Measurements from ENCODE around the gene HBEGF. TPM values are rescaled to one million over a fixed set of nuclear protein-coding genes. Genes with fewer than 3 reads are reported as not detected.

Gene HBEGF, protein sequence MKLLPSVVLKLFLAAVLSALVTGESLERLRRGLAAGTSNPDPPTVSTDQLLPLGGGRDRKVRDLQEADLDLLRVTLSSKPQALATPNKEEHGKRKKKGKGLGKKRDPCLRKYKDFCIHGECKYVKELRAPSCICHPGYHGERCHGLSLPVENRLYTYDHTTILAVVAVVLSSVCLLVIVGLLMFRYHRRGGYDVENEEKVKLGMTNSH
- total RNA-seq (2022; extraction: Qiagen RNA extraction), result 5.8 to 8.9 TPM (median 6.3 TPM) in 5 replicates

DNA sequence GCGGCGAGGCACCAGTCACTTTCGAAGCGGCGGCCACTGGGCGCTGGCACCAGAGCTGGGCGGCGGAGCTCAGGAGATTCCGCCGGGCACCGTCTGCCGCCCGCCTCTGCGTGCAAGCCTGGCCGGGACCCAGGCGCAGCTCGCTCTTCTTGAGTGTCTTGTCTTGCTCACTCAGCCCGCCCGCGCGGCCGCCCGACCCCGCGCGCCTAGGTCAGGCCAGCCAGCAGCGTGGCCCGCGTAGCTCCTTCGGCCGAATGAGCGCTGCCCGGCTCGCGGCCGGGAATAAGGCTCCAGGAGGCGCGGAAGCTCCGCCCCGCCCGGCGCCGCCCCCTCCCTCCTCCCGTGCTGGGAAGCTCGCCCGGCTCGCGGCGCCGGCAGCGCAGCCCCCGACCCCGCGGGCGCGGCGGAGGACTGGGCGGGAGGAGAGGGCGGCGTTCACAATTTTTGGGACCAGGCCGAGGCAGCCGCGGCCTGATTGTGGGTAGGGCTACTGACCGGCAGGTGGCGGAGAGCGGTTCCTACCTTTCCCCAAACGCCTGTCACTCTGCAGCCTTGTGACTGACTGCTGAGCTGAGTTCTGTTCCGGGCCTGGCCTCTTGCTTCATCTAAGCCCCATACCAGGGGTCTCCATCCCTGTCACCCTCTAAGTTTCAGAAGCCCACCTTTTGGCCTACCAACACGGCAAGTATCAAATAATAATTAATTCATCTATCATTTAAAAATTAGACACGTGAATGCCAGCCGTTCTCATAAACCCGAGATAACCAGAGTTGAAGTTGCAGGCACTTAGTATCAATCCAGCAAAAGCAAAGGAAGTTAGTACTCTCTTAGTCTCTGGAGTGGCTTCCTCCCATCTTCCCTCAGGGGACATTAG is at the start of gene HBEGF:
Gene HBEGF (minus strand): TSS at position 256 of the 874 bp plus-strand sequence. CDS start 275 bp downstream, outside the sequence.

DNA sequence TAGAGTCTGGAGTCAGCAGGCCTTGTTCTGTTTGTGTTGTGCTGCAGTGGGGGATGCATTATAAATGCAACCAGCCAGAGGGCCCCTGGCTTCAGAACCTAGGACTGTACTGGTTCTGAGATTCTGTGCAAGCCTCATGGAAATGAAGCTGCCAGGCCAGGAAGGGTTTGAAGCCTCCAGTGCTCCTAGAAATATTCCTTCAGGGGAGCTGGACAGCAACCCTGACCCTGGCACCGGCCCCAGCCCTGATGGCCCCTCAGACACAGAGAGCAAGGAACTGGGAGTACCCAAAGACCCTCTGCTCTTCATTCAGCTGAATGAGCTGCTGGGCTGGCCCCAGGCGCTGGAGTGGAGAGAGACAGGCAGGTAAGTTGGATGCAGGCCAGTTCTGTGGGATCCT is 13.7 kb upstream of the HBEGF start, which contains the start of gene SLC4A9:
Gene SLC4A9 (plus strand): TSS at position 94 of the 400 bp plus-strand sequence. CDS start 43 bp downstream, at position 137.

DNA sequence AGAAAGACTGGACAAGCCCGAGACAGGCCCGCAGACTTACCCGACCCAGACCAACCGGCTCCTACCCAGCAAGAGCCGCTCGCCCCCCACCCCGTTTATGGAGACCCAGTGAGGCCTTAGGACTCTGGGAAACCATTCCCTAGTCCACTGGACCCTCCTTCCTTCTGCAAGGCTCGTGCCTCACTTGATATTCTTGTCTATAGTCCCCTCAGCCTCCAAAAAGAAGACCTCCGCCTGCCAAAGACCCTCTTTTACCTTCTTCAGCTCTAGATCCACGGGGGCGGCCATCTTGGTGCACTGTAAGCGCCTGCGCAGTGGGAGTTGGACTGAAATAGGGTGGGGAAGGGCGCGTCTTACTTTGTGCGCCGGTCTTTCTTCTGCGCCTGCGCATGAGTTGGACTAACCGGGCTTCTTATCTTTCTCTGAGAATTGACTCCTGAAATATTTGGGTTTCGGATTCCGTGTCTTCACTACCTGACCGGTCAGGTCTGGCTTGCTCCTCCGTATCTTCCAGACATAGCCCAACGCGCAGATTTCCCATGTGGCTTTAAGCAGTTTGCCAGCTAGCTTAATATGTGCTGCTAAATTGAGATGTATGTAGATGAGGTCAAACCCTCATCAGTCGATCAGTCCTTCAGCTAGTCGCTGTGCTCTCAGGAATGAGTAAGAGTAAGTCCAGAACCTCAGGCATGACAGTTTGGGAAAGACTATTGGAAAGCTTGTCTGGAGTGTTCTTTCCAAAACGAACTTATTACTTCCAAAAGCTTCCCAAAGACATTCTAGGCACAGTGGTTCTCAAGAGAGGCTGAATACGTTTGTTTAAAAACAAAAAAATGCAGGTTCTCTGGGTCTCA is 43.4 kb downstream of the HBEGF start, which contains the start of gene PFDN1:
Gene PFDN1 (minus strand): TSS at position 316 of the 854 bp plus-strand sequence. CDS start 28 bp downstream, at position 288.

Other genes starting within 250 kb of the HBEGF start
- 4.9 to 6.3 TPM (median 5.7 TPM) in 5 replicates for gene PURA, start 232.5 kb downstream of the HBEGF start, total RNA-seq (2022; extraction: Qiagen RNA extraction)
- gene IGIP, start 220.7 kb downstream of the HBEGF start, total RNA-seq (2022; extraction: Qiagen RNA extraction), result 0.80 to 1.1 TPM (median 0.91 TPM) in 5 replicates
- 152 to 224 TPM (median 170 TPM) in 5 replicates for gene CYSTM1, start 171.4 kb downstream of the HBEGF start, total RNA-seq (2022; extraction: Qiagen RNA extraction)
- 90.5 to 145 TPM (median 92.8 TPM) in 5 replicates for gene PFDN1, start 43.5 kb downstream of the HBEGF start, total RNA-seq (2022; extraction: Qiagen RNA extraction)
- 0.05 TPM in 1 of 5 replicates, not detected in the others for gene SLC4A9, start 13.6 kb upstream of the HBEGF start, total RNA-seq (2022; extraction: Qiagen RNA extraction)
- 43.6 to 55.0 TPM (median 52.7 TPM) in 5 replicates for gene ANKHD1, start 55.2 kb upstream of the HBEGF start, total RNA-seq (2022; extraction: Qiagen RNA extraction)
- 0.44 to 2.1 TPM (median 1.7 TPM) in 5 replicates for gene EIF4EBP3, start 201.1 kb upstream of the HBEGF start, total RNA-seq (2022; extraction: Qiagen RNA extraction)
- 38.3 to 55.1 TPM (median 43.8 TPM) in 5 replicates for gene SRA1, start 210.9 kb upstream of the HBEGF start, total RNA-seq (2022; extraction: Qiagen RNA extraction)
- gene APBB3, start 218.0 kb upstream of the HBEGF start, total RNA-seq (2022; extraction: Qiagen RNA extraction), result 6.2 to 7.7 TPM (median 7.1 TPM) in 5 replicates
- 73.2 to 84.8 TPM (median 79.4 TPM) in 5 replicates for gene SLC35A4, start 218.2 kb upstream of the HBEGF start, total RNA-seq (2022; extraction: Qiagen RNA extraction)